Thyroid gland (tissue), 4 donors: ENCODE results near the gene WFDC1.

Source experiments
- CTCF ChIP-seq, 6 experiments: fragments of 200-600 bp in 3 of 6; fragments of 450-650 bp in 3 of 6; sonication (generic) in 3 of 6; IDR thresholded peaks; one replicate each; pipeline ENCODE4 v1.5.1; 2016 to 2019; ENCODE audit warnings: antibody characterized with exemption in 6 of 6, mild to moderate bottlenecking in 2 of 6, inconsistent platforms in 1 of 6, moderate library complexity in 1 of 6
- POLR2A ChIP-seq, 2 donors: fragments of 450-650 bp; IDR thresholded peaks; one replicate each; pipeline ENCODE4 v1.6.1; 2017; ENCODE audit warnings: antibody characterized with exemption in 2 of 2, mild to moderate bottlenecking in 2 of 2, moderate library complexity in 1 of 2

DNA sequence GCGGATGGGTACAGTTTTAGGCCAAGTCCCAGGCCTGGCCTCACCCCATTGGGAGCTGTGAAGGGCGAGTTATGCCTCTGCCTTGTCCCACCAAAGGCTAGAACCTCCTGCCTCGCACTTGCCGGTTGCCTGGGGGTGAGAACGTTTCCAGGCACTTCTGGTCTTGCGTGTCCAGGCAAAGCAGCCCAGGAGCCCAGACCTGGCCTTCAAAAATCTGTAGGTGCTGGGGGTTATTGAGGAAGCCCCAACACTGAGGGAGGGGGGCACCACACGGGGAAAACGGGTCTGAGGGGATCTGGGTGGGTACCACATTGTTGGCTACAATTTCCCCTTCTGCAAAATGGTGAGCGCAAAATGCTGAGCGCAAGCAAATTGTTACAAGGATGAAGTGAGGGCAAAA is 61.5 kb downstream of the WFDC1 start:
- no peak for TF ChIP-seq POLR2A (IDR thresholded peaks at IDR 0.05)
- TF ChIP-seq CTCF (IDR thresholded peaks at IDR 0.05) = no peak
